H9 (cell line): ENCODE data around the gene LRMDA. TPM values are rescaled to one million over a fixed set of nuclear protein-coding genes. Genes with fewer than 3 reads are reported as not detected.

Experiments used
- DNase-seq: peaks from one replicate; pipeline ENCODE4 v3.0.0-alpha.2; 2017
- H2AFZ ChIP-seq: one replicate; pipeline ENCODE4 v1.6.1; 2013; ENCODE audit warnings: mild to moderate bottlenecking, low read length, control low read depth, moderate library complexity
- H2AK5ac ChIP-seq: 2 replicates; pipeline ENCODE4 v1.6.1; 2013; ENCODE audit warnings: low read length, control low read depth, mixed read lengths; ENCODE audit not compliant: insufficient read length
- H2BK120ac ChIP-seq: one replicate; pipeline ENCODE4 v1.6.1; 2013; ENCODE audit warnings: low read depth, mild to moderate bottlenecking, low read length, control low read depth, inconsistent platforms; ENCODE audit not compliant: poor library complexity, severe bottlenecking
- H2BK12ac ChIP-seq: 2 replicates; pipeline ENCODE4 v1.6.1; 2013; ENCODE audit warnings: low read length, control low read depth, mixed read lengths, low read depth; ENCODE audit not compliant: insufficient read length
- H2BK15ac ChIP-seq: 2 replicates; pipeline ENCODE4 v1.6.1; 2013; ENCODE audit warnings: low read depth, low read length, control low read depth
- H2BK20ac ChIP-seq: one replicate; pipeline ENCODE4 v1.6.1; 2013; ENCODE audit warnings: low read depth, mild to moderate bottlenecking, low read length, control low read depth, inconsistent platforms; ENCODE audit not compliant: poor library complexity, severe bottlenecking
- H2BK5ac ChIP-seq: 2 replicates; pipeline ENCODE4 v1.6.1; 2013; ENCODE audit warnings: low read length, control low read depth, mixed read lengths; ENCODE audit not compliant: insufficient read length
- H3K14ac ChIP-seq: 2 replicates; pipeline ENCODE4 v1.6.1; 2013; ENCODE audit warnings: low read length, control low read depth; ENCODE audit not compliant: insufficient read depth
- H3K18ac ChIP-seq: 2 replicates; pipeline ENCODE4 v1.6.1; 2013; ENCODE audit warnings: low read depth, mild to moderate bottlenecking, mixed read lengths, low read length, control low read depth; ENCODE audit not compliant: insufficient read length
- H3K23ac ChIP-seq: 2 replicates; pipeline ENCODE4 v1.6.1; 2013; ENCODE audit warnings: low read length, control low read depth, mixed read lengths, low read depth; ENCODE audit not compliant: insufficient read length
- H3K23me2 ChIP-seq: 2 replicates; pipeline ENCODE4 v1.6.1; 2013; ENCODE audit warnings: low read depth, mild to moderate bottlenecking, mixed read lengths, low read length, control low read depth; ENCODE audit not compliant: insufficient read length, poor library complexity, severe bottlenecking
- H3K27ac ChIP-seq: 2 replicates; pipeline ENCODE4 v1.5.1; 2013; ENCODE audit warnings: low read length, control low read depth, mixed read lengths, low read depth; ENCODE audit not compliant: insufficient read length
- H3K27me3 ChIP-seq: 2 replicates; pipeline ENCODE4 v1.6.1; 2013; ENCODE audit warnings: low read length, control low read depth, inconsistent platforms; ENCODE audit not compliant: insufficient read depth
- H3K4ac ChIP-seq: 2 replicates; pipeline ENCODE4 v1.6.1; 2013; ENCODE audit warnings: low read depth, mild to moderate bottlenecking, control low read depth, inconsistent platforms, low read length, moderate library complexity
- H3K4me1 ChIP-seq: 2 replicates; pipeline ENCODE4 v1.6.1; 2013; ENCODE audit warnings: low read length, control low read depth, inconsistent platforms; ENCODE audit not compliant: insufficient read depth
- H3K4me2 ChIP-seq: 2 replicates; pipeline ENCODE4 v1.6.1; 2013; ENCODE audit warnings: low read length, control low read depth, mixed read lengths; ENCODE audit not compliant: insufficient read length, insufficient read depth
- H3K56ac ChIP-seq: 2 replicates; pipeline ENCODE4 v1.6.1; 2013; ENCODE audit warnings: low read depth, mild to moderate bottlenecking, mixed read lengths, low read length, control low read depth; ENCODE audit not compliant: insufficient read length
- H3K79me1 ChIP-seq: 2 replicates; pipeline ENCODE4 v1.6.1; 2013; ENCODE audit warnings: low read depth, mild to moderate bottlenecking, moderate library complexity, low read length, control low read depth, inconsistent platforms; ENCODE audit not compliant: insufficient read depth, poor library complexity, severe bottlenecking
- H3K79me2 ChIP-seq: 2 replicates; pipeline ENCODE4 v1.6.1; 2013; ENCODE audit warnings: low read length, control low read depth, inconsistent platforms; ENCODE audit not compliant: insufficient read depth
- H3K9ac ChIP-seq: 2 replicates; pipeline ENCODE4 v1.6.1; 2013; ENCODE audit warnings: low read length, control low read depth, mixed read lengths; ENCODE audit not compliant: insufficient read length; ENCODE audit errors: extremely low read depth
- H3K9me3 ChIP-seq: one replicate; pipeline ENCODE4 v1.6.1; 2013; ENCODE audit warnings: low read depth, low read length, inconsistent platforms; ENCODE audit not compliant: control insufficient read depth
- H3T11ph ChIP-seq: one replicate; pipeline ENCODE4 v1.6.1; 2013; ENCODE audit warnings: mild to moderate bottlenecking, low read length, control low read depth, inconsistent platforms
- H4K20me1 ChIP-seq: one replicate; pipeline ENCODE4 v1.6.1; 2013; ENCODE audit not compliant: control insufficient read depth, insufficient read length, insufficient read depth
- H4K5ac ChIP-seq: 2 replicates; pipeline ENCODE4 v1.6.1; 2013; ENCODE audit warnings: low read depth, mild to moderate bottlenecking, mixed read lengths, low read length, control low read depth; ENCODE audit not compliant: insufficient read length
- H4K8ac ChIP-seq: replicated peaks from 2 replicates; pipeline ENCODE4 v1.6.1; 2013; ENCODE audit warnings: low read length, control low read depth, mixed read lengths, low read depth; ENCODE audit not compliant: insufficient read length
- H4K91ac ChIP-seq: 2 replicates; pipeline ENCODE4 v1.6.1; 2013; ENCODE audit warnings: low read depth, mild to moderate bottlenecking, moderate library complexity, mixed read lengths, low read length, control low read depth; ENCODE audit not compliant: insufficient read length
- H3K27ac Mint-ChIP-seq, 3 experiments: 2 replicates in 2 of 3; 3 replicates in 1 of 3; pipeline ENCODE4 v1.8.0; 2020 to 2021; ENCODE audit warnings: mixed read lengths in 3 of 3, mild to moderate bottlenecking in 1 of 3, moderate library complexity in 1 of 3
- H3K27me3 Mint-ChIP-seq: 2 replicates; pipeline ENCODE4 v1.8.0; 2021; ENCODE audit warnings: low read depth, mild to moderate bottlenecking, moderate library complexity, mixed read lengths
- H3K36me3 Mint-ChIP-seq, 3 experiments: 2 replicates in 2 of 3; 3 replicates in 1 of 3; pipeline ENCODE4 v1.8.0; 2020 to 2021; ENCODE audit warnings: low read depth in 3 of 3, mixed read lengths in 3 of 3; ENCODE audit not compliant: insufficient read depth in 1 of 3
- H3K4me1 Mint-ChIP-seq, 2 experiments: 2 replicates each; pipeline ENCODE4 v1.8.0; 2020; ENCODE audit warnings: mixed read lengths in 2 of 2
- H3K4me3 Mint-ChIP-seq, 2 experiments: 2 replicates in 1 of 2; 3 replicates in 1 of 2; pipeline ENCODE4 v1.8.0; 2020 to 2021; ENCODE audit warnings: mild to moderate bottlenecking in 2 of 2, mixed read lengths in 2 of 2, moderate library complexity in 1 of 2
- H3K9me3 Mint-ChIP-seq, 2 experiments: 2 replicates in 1 of 2; 3 replicates in 1 of 2; pipeline ENCODE4 v1.8.0; 2020; ENCODE audit warnings: mild to moderate bottlenecking in 2 of 2, mixed read lengths in 2 of 2, moderate library complexity in 1 of 2
- WGBS: extraction: QIAGEN DNeasy Blood & Tissue Kit; methylation state at CpG from one replicate; pipeline ENCODE4 v1.1.7; 2013; ENCODE audit warnings: missing lambda C conversion rate, low lambda C conversion rate, mixed read lengths; ENCODE audit not compliant: insufficient read length; ENCODE audit errors: extremely low coverage; 5-methylcytosine and 5-hydroxymethylcytosine counted together
- total RNA-seq: library from RNA; stranded (reverse); gene quantifications from 2 replicates; pipeline ENCODE4 v1.2.1, GENCODE V29; 2021
- TF ChIP-seq, protein P1 (sequence below): fragments of 200-600 bp; sonication (generic); conservative IDR thresholded peaks from 3 replicates; pipeline ENCODE4 v1.8.0; 2021; ENCODE audit warnings: antibody characterized with exemption, mild to moderate bottlenecking

The LRMDA gene
- total RNA-seq, 1 experiment from 2014 or later, result 1.8 TPM

- Histone ChIP-seq H3K27me3 (no peaks in the 10 kb centered on the region), H2BK15ac (no peak overlapping the region), H3K18ac (no peak overlapping the region), H4K20me1 (no peaks in the 10 kb centered on the region), H2BK120ac (no peak overlapping the region), H3T11ph (no peak overlapping the region), H2BK5ac (no peak overlapping the region), H3K14ac (no peak overlapping the region), H2AFZ (no peak overlapping the region), H3K9me3 (no peaks in the 10 kb centered on the region), H3K4ac (no peak overlapping the region), H2BK12ac (no peak overlapping the region), H3K9ac (no peak overlapping the region), H3K23ac (no peak overlapping the region), H3K56ac (no peak overlapping the region), H3K4me2 (no peak overlapping the region), H3K23me2 (no peaks in the 10 kb centered on the region), H3K4me1 (no peaks in the 10 kb centered on the region), H3K79me1 (no peaks in the 10 kb centered on the region), H4K91ac (no peak overlapping the region), H3K79me2 (no peaks in the 10 kb centered on the region), H4K8ac (no peak overlapping the region), H3K27ac (no peak overlapping the region), H2BK20ac (no peak overlapping the region), H4K5ac (no peak overlapping the region), H2AK5ac (no peak overlapping the region)
- Mint-ChIP-seq H3K36me3 (no peaks in the 10 kb centered on the region), H3K27me3 (no peaks in the 10 kb centered on the region; the same call in 1 of the 2 replicates), H3K4me1 (peaks cover 18 to 22% of the 10 kb centered on the region in 2 experiments), H3K27ac (no peak overlapping the region), H3K4me3 (no peak overlapping the region), H3K9me3 (peaks cover 0 to 4% of the 10 kb centered on the region in 2 experiments; a peak in 2 of 5 replicates)
- TF ChIP-seq, protein P1, sequence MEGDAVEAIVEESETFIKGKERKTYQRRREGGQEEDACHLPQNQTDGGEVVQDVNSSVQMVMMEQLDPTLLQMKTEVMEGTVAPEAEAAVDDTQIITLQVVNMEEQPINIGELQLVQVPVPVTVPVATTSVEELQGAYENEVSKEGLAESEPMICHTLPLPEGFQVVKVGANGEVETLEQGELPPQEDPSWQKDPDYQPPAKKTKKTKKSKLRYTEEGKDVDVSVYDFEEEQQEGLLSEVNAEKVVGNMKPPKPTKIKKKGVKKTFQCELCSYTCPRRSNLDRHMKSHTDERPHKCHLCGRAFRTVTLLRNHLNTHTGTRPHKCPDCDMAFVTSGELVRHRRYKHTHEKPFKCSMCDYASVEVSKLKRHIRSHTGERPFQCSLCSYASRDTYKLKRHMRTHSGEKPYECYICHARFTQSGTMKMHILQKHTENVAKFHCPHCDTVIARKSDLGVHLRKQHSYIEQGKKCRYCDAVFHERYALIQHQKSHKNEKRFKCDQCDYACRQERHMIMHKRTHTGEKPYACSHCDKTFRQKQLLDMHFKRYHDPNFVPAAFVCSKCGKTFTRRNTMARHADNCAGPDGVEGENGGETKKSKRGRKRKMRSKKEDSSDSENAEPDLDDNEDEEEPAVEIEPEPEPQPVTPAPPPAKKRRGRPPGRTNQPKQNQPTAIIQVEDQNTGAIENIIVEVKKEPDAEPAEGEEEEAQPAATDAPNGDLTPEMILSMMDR, result no peak
- no CpG with 5 or more reads among the region's 12 CpGs for WGBS
- no peak for DNase-seq
These were observed 729.2 kb downstream of the LRMDA start for GRCh38 chr10:76160446-76161300.
